GM19043 (cell line): ENCODE measurements around the gene NCKAP5.
"Not testable (repeated sequence)": the region's sequence is repeated elsewhere in the genome, so short reads cannot be mapped to it uniquely, and the experiment has no call there.

Experiments
- ATAC-seq: cut with Tn5 transposase; IDR thresholded peaks from one replicate; pipeline ENCODE4 v1.9.1; 2021; ENCODE audit warnings: low read depth; ENCODE audit not compliant: unreplicated experiment

The NCKAP5 gene

GRCh38 chr2:133525613-133526529 lies 42.4 kb downstream of the NCKAP5 start:
- no peak for ATAC-seq

GRCh38 chr2:133525090-133525489 lies 43.2 kb downstream of the NCKAP5 start:
- ATAC-seq, result no peak

- ATAC-seq, result no peak
These were observed 44.9 kb downstream of the NCKAP5 start for GRCh38 chr2:133523406-133523805.

- no peak for ATAC-seq
These were observed 46.1 kb downstream of the NCKAP5 start for GRCh38 chr2:133522204-133522603.

GRCh38 chr2:133521146-133521745 lies 47.0 kb downstream of the NCKAP5 start:
- ATAC-seq, result no peak

GRCh38 chr2:133519677-133520076 lies 48.6 kb downstream of the NCKAP5 start:
- ATAC-seq, result not testable (repeated sequence)

- no peak for ATAC-seq
These were observed 49.4 kb downstream of the NCKAP5 start for GRCh38 chr2:133518700-133519344.

- ATAC-seq, result no peak
These were observed 50.4 kb downstream of the NCKAP5 start for GRCh38 chr2:133517876-133518275.

GRCh38 chr2:133516405-133517026 lies 51.7 kb downstream of the NCKAP5 start:
- no peak for ATAC-seq

- ATAC-seq, result no peak
These were observed 53.0 kb downstream of the NCKAP5 start for GRCh38 chr2:133515271-133515670.

GRCh38 chr2:133513893-133514292 lies 54.4 kb downstream of the NCKAP5 start:
- ATAC-seq, result no peak

- ATAC-seq, result no peak
These were observed 56.1 kb downstream of the NCKAP5 start for GRCh38 chr2:133512121-133512520.

GRCh38 chr2:133511679-133512078 lies 56.6 kb downstream of the NCKAP5 start:
- ATAC-seq, result no peak

- ATAC-seq, result no peak
These were observed 58.5 kb downstream of the NCKAP5 start for GRCh38 chr2:133509777-133510176.

- no peak for ATAC-seq
These were observed 59.6 kb downstream of the NCKAP5 start for GRCh38 chr2:133508546-133509165.

- ATAC-seq, result no peak
These were observed 61.3 kb downstream of the NCKAP5 start for GRCh38 chr2:133506996-133507395.

- no peak for ATAC-seq
These were observed 63.4 kb downstream of the NCKAP5 start for GRCh38 chr2:133504566-133505505.

- ATAC-seq, result no peak
These were observed 64.3 kb downstream of the NCKAP5 start for GRCh38 chr2:133503927-133504326.

GRCh38 chr2:133503323-133503722 lies 64.9 kb downstream of the NCKAP5 start:
- peak; percentile 64 for ATAC-seq
